Measurements from ENCODE around the gene LGR6. TPM values are rescaled to one million over a fixed set of nuclear protein-coding genes. Genes with fewer than 3 reads are reported as not detected.

Gene LGR6
- total RNA-seq, 1 experiment from 2014 or later = 0.08 TPM

- no peak for ATAC-seq
- intact Hi-C loops (cut with micrococcal nuclease; ENCODE audit: unreplicated experiment) = no loop called here
Measured at GRCh38 chr1:202320081-202320405, 126.4 kb downstream of the LGR6 start.

GRCh38 chr1:202323731-202324130 lies 130.1 kb downstream of the LGR6 start:
- no peaks in the 10 kb centered on the region for H3K36me3 ChIP-seq (ENCODE audit: control insufficient read depth, insufficient read depth, low read length)
- intact Hi-C loops (cut with micrococcal nuclease; ENCODE audit: unreplicated experiment) = no loop called here
- CTCF ChIA-PET = no interaction called here
- no peak for ATAC-seq
- no peak for TF ChIP-seq CTCF (IDR thresholded peaks at IDR 0.05)
- no peak for TF ChIP-seq SIN3A (IDR thresholded peaks at IDR 0.05; ENCODE audit: borderline replicate concordance, insufficient read depth, low read depth, low read length)
- TF ChIP-seq TCF7L2 (IDR thresholded peaks at IDR 0.05; ENCODE audit: low read depth, low read length) = no peak
- TF ChIP-seq POLR2AphosphoS5 (IDR thresholded peaks at IDR 0.05; ENCODE audit: low read depth, low read length) = no peak
- no peak for TF ChIP-seq REST (IDR thresholded peaks at IDR 0.05; ENCODE audit: insufficient read depth in 1 of 2, low read depth in 2 of 2, low read length in 1 of 2)
- H3K4me3 ChIP-seq (ENCODE audit: low read depth in 2 of 2, low read length in 2 of 2) = no peak overlapping the region
- no peak overlapping the region for H3K27ac ChIP-seq (ENCODE audit: low read length)
- H3K4me1 ChIP-seq (ENCODE audit: control insufficient read depth, insufficient read depth, low read length) = no peaks in the 10 kb centered on the region
- POLR2A ChIA-PET = interaction anchor here (0.6 kb wide), 1 partner anchor 10 kb away, joined by 6 read pairs; no protein-coding TSS in a partner anchor
- no peaks in the 10 kb centered on the region for H3K9me3 ChIP-seq (ENCODE audit: control insufficient read depth, insufficient read depth, low read depth, low read length)
- peaks cover 2% of the 10 kb centered on the region; the same call in 1 of the 2 replicates for H3K27me3 ChIP-seq (ENCODE audit: control insufficient read depth, insufficient read depth, low read length)
- no TSS peak for BruUV-seq (replicated peaks)
- no peak for DNase-seq (ENCODE audit: low read depth, low spot score)
- in situ Hi-C loops (cut with HindIII; ENCODE audit: low pct_unique_long_range_greater_than_20kb, low sequenced_read_pairs) = loop anchor here (25.0 kb wide), 1 partner anchor 111 kb away; no protein-coding TSS in a partner anchor

More at GRCh38 chr1:202320081-202320405, 126.4 kb downstream of the LGR6 start:
- BruUV-seq (replicated peaks) = no TSS peak
- POLR2A ChIA-PET = no interaction called here
- CTCF ChIA-PET = no interaction called here
- TF ChIP-seq POLR2AphosphoS5 (IDR thresholded peaks at IDR 0.05; ENCODE audit: low read depth, low read length) = no peak
- TF ChIP-seq REST (IDR thresholded peaks at IDR 0.05; ENCODE audit: insufficient read depth in 1 of 2, low read depth in 2 of 2, low read length in 1 of 2) = no peak
- TF ChIP-seq SIN3A (IDR thresholded peaks at IDR 0.05; ENCODE audit: borderline replicate concordance, insufficient read depth, low read depth, low read length) = no peak
- TF ChIP-seq CTCF (IDR thresholded peaks at IDR 0.05) = no peak
- no peak for TF ChIP-seq TCF7L2 (IDR thresholded peaks at IDR 0.05; ENCODE audit: low read depth, low read length)
- H3K36me3 ChIP-seq (ENCODE audit: control insufficient read depth, insufficient read depth, low read length) = no peaks in the 10 kb centered on the region
- no peak overlapping the region for H3K27ac ChIP-seq (ENCODE audit: low read length)
- H3K27me3 ChIP-seq (ENCODE audit: control insufficient read depth, insufficient read depth, low read length) = peaks cover 2% of the 10 kb centered on the region; the same call in 1 of the 2 replicates
- H3K4me3 ChIP-seq (ENCODE audit: low read depth in 2 of 2, low read length in 2 of 2) = no peak overlapping the region
- no peaks in the 10 kb centered on the region for H3K9me3 ChIP-seq (ENCODE audit: control insufficient read depth, insufficient read depth, low read depth, low read length)
- H3K4me1 ChIP-seq (ENCODE audit: control insufficient read depth, insufficient read depth, low read length) = no peaks in the 10 kb centered on the region
- no peak for DNase-seq (ENCODE audit: low read depth, low spot score)
- in situ Hi-C loops (cut with HindIII; ENCODE audit: low pct_unique_long_range_greater_than_20kb, low sequenced_read_pairs) = loop anchor here (25.0 kb wide), 1 partner anchor 108 kb away; no protein-coding TSS in a partner anchor

All from Panc1 (cell line).